Endothelial cell of umbilical vein (primary cell): ENCODE data around the gene SELENON.

Experiments used
- CTCF ChIP-seq, 2 donors: IDR thresholded peaks; 1 replicate in 1 of 2; 2 replicates in 1 of 2; pipeline ENCODE4 v1.5.1; 2011; ENCODE audit warnings: low read length in 2 of 2, mild to moderate bottlenecking in 2 of 2, moderate library complexity in 2 of 2, control low read depth in 1 of 2, inconsistent platforms in 1 of 2, low read depth in 1 of 2; ENCODE audit not compliant: insufficient read depth in 1 of 2; ENCODE audit errors: extremely low read depth in 1 of 2
- EZH2 ChIP-seq: IDR thresholded peaks from 2 replicates; pipeline ENCODE4 v1.6.1; 2012; ENCODE audit warnings: borderline replicate concordance, low read depth, mild to moderate bottlenecking, moderate library complexity, low read length, inconsistent platforms; ENCODE audit not compliant: severe bottlenecking
- JUN ChIP-seq: IDR thresholded peaks from 2 replicates; pipeline ENCODE4 v1.6.1; 2011; ENCODE audit warnings: borderline replicate concordance, low read depth; ENCODE audit not compliant: insufficient read length, insufficient read depth
- POLR2AphosphoS5 ChIP-seq: IDR thresholded peaks from 2 replicates; pipeline ENCODE4 v1.6.1; 2012; ENCODE audit warnings: low read depth, mild to moderate bottlenecking, control low read depth, low read length, moderate library complexity; ENCODE audit not compliant: insufficient read depth

- no peak for TF ChIP-seq CTCF (IDR thresholded peaks at IDR 0.05; ENCODE audit: extremely low read depth in 1 of 2, insufficient read depth in 1 of 2, low read depth in 1 of 2, low read length in 2 of 2)
- TF ChIP-seq JUN: no peak
- no peak for TF ChIP-seq POLR2AphosphoS5
- TF ChIP-seq EZH2: no peak
Measured at GRCh38 chr1:25867210-25867991, 67.4 kb downstream of the SELENON start.
